Right hindlimb (tissue), 1 donor: ENCODE measurements around the gene SP3.

ENCODE experiments used
- DNase-seq: peaks from one replicate; pipeline ENCODE4 v3.0.0-alpha.2; 2018

SP3 gene

GRCh38 chr2:173884025-173884802 is 81.0 kb downstream of the SP3 start:
- DNase-seq, result no peak

DNA sequence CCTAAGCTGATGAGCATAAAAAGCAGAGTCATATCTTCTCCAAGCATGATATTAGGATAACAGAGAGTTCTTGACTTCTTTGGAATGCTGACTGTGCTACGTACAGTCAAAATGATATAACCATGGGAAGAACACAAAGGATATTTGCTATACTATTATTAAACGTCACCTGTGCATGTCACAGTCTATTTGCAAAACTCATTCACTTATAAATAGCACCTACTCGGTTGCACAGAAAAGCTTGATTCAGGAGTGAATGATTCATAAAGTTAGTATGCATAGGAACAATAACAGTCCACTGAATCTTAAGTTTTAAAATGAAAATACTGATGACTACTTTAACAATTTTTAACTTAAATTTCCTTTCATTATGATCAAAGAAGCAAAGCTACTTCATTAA is 83.3 kb downstream of the SP3 start:
- DNase-seq, result no peak

DNA sequence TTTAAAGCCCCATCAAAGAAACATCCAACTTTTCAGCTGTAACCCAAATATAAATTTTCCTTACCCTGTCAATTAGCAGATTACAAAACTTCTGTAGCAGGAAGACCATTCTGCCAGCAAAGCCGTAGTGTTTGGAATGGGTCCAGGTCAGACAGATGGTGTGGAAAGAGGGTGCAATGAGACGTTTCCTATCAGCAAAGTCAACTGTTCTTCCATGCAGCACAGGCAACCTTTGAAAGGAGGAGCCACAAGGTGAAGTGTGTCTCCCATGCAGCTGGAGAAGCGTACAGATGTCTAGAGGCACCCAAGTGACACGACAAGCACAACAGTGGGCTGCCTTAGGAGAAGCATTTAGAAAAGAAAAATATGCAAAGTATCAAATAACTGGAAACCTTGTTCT is 83.7 kb downstream of the SP3 start:
- DNase-seq, result peak; percentile 54

- no peak for DNase-seq
Observed at GRCh38 chr2:173880561-173880960, 84.6 kb downstream of the SP3 start.

DNA sequence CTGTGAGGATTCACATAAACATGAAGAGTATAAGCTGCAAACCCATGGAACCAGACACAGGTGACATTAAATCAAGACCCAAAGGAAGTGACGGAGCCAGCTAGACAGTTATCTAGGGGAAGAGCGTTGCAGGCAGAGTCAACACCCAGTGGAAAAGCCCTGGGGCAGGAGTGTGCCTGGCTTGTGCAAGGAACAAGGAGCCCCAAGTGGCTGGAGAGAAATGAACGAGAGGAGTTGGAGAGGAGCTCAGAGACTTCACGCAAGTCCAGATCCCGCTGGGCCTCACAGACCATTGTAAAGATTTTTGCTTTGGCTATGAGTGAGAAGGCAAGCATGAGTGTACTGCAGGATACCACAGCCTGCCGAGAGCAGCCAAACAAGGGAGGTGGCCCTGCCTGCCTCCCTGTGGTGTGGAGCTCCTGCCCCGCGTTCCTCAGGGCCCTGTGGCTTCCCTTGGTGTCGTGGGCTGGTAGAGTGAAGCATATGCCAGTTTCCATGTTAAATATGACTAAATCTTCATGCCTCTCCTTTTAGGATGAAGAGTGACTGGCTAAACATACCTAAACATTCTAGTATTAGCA is 88.2 kb downstream of the SP3 start:
- DNase-seq, result no peak

GRCh38 chr2:173874894-173875237 is 90.3 kb downstream of the SP3 start:
- DNase-seq, result no peak

- DNase-seq, result no peak
Observed at GRCh38 chr2:173874003-173874893, 90.9 kb downstream of the SP3 start.

DNA sequence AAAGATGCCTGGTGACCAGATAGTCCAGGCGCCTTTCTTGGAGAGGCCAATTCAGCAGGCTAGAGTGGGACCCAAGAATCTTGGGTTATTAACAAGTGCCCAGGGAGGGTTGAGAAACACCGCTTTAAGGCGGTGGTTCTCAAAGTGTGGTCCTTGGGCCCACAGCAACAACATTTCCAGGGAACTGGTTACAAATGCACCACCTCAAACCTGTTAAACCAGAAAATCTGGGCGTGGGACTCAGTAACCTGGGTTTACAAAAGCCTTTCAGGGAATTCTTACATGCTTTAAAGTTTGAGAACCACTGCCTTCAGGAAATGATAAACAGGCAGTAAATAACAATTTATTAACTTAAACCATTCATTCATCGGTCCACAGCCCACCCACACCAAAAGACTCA is 92.5 kb downstream of the SP3 start:
- DNase-seq, result no peak

DNA sequence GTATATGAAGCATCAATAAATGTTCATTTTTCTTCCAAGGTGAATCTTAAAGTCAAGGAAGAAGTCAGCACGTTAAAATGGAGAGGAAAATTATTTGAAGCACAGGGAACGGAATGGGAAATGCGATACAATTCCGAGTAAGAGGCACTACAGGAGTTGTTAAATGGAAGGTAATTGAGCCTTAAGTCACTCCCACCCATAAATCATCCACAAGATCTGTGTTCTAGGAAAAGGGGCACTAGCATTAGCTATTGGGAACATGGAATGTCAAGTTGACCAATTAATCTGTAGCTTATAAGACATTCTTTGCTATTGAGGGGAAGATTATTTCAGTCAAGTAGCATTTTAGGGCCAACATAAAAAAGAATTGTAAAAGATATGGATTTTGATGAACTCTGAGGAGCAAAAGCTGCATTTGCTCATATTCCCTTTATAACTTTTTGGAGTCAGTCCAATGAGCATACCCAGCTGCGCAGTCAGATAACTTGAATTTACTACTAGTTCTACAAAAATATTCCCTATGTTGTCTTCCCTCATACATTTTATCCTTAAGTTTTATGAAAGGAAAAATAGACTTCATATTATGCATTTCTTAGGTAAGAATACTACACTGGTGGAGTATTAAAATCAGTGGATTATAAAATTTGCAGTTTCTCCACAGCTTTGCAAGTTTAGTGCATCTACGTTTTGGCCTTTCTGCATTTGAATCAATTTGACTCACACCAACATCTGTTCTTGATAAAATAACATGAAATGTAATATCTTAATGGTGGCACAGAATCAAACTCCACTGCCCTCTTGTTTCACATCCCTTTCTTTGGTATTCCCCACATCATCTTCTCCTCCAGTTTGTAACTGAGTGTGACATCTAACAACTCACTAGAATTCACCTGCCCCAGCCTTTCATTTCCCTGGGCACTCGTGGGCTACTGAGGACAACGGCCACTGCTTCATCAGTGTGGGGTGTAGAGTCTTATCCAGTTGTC is 95.6 kb downstream of the SP3 start:
- DNase-seq, result no peak

DNA sequence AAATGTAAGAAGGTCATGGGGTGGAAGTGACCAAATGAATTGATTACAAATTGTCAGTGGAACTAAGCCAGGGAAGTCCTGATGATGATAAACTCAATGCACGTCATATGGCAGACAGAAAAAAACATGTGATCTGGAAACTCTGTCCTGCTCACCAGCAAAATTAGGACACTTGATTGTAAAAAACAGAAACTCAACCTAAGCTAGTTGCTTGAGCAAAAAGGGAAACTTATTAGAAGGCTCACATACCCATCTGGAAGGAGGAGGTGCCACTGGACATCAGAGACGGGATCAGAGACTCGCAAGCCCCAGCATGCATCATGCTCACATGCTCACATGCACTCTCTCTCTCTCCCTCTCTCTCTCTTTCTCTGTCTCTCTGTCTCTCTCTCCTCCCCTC is 96.8 kb downstream of the SP3 start:
- no peak for DNase-seq

GRCh38 chr2:173866874-173867618 is 98.1 kb downstream of the SP3 start:
- DNase-seq, result peak; percentile 73

DNA sequence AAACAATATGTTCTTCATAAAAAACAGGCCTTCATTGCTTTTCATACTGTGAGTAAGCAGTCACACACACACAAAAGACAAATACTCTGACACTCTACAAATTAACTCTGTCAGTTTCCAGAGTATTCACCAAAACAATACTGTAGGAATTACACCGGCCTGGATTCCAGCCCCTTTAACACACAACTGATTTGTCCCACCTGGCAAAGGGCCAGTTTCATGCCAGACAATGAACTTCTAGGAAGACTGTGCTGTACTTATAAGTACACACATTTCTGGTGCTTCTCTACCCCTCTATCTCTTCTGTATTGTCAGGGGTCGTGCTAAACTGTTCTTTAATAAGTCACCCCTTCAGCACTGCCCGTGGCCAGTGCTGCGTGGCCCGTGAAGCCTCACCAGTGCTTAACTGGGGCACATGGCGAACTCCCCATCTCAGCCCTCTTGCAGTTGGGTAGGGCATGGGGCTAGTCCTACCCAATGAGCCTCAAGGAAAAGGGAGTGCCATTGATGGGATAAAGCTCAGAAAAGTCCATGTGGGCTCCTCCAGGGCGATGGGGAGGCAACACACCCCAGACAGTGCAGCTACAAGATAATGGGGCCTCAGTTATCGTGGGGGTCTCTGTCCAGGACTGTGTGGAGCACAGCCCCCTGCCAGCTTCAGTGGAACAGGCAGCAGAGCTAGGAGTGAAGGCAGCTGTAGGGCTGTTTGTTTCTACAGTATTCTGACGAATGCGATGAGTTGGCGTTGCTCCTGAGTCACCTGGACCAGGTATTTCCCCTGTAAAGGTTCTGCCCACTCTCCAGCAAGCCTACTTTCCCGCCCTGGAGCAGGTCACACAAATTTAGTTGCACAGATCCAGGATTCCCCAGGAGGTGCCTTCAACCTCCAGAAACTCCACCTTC is 99.0 kb downstream of the SP3 start:
- no peak for DNase-seq

GRCh38 chr2:173862612-173863217 is 102.5 kb downstream of the SP3 start:
- peak; percentile 82 for DNase-seq

DNA sequence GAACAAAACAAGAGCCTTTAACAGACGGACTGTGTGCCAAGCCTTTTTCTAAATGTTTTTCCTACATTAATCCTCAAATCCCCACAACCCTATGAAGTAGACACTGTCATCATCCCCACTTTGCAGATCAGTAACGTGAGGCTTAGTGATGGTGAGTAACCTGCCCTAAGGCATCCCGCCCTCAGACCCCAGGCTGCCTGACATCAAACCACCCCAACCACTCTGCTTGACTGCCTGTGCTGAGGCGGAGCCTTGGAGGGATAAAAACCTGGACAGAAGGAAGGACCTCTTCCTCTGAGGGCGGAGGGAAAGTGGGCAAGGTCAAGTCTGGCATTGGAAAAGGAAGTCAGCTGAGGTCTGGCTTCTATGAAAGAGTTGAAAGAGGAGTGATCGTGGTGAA is 104.6 kb downstream of the SP3 start:
- no peak for DNase-seq

- DNase-seq, result peak; percentile 44
Observed at GRCh38 chr2:173860082-173860481, 105.1 kb downstream of the SP3 start.

DNA sequence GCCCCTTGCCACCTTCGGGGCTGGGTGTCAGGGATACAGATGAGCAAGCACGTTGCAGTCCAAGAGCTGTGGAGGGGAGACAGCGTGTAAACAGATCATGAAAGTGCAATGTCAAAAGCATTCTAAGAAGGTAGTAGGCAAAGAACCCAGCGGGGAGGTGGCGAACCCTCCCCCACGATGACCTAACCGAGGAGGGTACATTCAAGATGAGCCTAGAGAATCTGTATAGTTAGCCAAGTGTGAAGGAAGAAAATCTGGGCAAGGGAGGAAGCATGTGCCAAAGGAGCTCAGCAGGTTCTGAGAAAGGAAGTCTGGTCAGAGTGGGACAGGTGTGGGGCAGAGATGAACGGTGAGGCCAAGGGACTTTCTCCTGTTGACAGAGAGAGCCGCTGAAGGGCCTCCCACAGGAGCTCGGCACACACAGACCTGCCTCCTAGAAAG is 106.9 kb downstream of the SP3 start:
- DNase-seq, result no peak
